ENCODE measurements around the gene SH3GL3.

The SH3GL3 gene

DNA sequence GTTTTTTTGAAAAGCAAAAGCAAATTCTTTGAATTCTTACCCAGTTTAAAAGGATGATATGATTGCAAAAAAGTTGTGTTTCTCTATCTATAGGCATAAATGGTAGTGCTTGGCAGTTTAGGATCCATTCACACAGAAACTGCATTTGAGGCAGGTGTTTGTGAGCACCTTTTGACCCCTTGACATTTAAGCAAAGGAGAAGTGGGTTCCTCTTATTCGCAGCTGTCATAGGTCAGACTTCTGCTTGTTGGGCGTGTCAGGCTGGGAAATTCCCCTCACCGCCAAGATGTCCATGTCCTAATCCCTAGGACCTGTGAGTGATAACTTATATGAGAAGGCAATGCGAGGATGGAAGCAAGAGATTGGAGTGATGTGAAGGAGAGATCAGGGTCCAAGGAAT lies 67.4 kb downstream of the SH3GL3 start:
- no peak for DNase-seq

DNA sequence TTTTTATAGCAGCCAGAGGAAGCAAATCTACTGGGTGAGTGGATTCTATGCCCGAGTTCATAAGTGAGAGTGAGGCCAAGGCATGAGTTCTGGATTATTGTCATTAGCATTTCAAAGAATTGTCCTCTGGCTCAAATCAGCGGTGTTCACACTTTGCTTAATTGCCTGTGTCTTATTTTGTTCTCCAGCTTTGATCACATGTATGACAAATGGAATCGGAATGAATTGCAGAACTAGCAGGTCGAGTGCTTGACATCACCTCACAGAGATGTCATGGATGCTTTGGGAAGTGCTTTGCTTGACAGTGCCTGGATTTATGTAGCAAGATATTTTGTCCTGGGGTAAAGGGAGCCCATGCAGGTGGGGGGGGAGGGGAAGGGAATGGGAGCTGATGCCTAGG lies 68.0 kb downstream of the SH3GL3 start:
- no peak for DNase-seq

DNA sequence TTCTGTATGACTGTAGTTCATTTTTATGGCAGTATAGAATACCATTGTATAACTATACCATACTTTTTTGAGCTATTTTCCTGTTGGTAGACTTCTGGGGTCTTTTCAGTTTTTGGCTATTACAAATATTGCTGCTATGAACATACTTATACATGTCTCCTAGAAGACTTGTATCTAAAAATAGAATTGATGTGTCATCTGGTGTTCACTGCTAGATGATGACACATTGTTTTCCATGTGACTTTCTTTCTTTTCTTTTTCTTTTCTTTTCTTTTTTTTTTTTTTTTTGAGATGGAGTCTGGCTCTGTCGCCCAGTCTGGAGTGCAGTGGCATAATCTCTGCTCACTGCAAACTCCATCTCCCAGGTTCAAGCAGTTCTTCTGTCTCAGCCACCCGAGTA lies 69.8 kb downstream of the SH3GL3 start:
- DNase-seq: no peak

DNA sequence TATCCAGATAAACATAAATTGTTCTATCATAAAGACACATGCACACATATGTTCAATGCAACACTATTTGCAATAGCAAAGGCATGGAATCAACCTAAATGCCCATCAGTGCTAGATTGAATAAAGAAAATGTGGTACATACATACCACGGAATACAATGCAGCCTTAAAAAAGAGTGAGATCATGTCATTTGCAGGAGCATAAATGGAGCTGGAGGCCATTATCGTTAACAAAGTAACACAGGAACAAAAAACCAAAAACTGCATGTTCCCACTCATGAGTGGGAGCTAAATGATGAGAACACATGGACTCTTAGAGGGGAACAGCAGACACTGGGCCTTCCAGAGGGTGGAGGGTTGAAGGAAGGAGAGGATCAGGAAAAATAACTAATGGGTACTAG lies 79.2 kb downstream of the SH3GL3 start:
- DNase-seq: no peak

DNA sequence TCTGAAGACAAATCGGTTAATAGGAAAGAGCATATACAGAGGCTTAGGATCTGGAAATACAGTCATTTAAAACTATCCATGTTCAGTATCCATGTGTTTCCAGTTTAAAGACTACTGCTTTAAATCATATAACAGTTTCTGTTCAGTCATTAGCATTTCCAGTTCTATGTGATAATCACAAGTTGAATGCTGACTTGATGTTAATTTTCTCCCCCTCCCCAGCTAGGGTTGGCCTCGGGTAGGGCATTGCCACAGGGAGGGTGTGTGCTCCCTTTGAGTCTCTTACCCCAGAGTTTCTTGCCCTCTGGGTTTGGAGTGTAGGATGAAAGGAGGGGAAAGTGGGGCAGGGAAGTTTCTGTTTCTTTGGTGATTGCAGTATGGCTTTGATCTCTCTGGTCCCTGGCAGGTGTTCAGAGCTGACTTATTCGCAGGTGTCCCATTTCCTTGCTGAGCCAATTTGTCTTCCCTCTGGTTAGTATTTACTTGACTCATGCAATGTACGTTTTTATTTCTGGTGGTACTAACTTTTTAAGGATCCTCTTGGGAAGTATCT lies 86.3 kb downstream of the SH3GL3 start:
- DNase-seq: no peak

DNA sequence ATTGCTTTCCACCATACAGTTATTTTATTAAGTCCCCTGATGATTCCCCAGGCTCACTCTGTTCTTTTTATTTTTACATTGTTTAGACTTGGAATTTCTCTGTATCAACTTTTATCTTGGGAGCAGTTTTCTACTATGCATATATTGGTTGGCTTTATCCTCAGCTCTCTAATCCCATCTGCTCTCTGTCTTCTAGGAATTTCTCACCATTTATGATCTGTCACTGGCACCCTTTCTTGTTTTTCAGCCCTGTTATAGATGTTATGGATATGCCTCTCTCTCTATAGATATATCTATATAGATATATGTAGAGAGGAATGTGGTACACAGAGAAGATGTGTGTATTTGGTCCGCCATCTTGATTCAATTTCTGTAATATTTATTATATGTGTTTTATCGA lies 90.5 kb downstream of the SH3GL3 start:
- no peak for DNase-seq

DNA sequence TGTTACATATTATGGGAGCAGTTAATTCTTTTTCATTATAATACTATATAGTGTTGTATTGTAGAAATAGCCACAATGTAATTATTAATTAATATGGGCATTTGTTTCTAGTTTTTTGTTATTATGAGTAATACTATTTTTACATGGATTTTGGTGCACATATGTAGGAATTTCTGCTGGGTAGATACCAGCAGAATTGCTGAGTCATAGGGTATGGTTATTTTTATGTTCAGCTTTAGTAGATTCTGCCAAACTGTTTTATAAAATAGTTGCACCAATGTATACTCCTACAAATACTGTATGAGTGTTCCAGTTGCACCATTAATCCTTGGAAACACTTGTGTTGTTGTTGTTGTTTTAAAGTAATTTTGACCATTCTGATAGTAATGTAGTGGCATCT lies 91.5 kb downstream of the SH3GL3 start:
- no peak for DNase-seq

DNA sequence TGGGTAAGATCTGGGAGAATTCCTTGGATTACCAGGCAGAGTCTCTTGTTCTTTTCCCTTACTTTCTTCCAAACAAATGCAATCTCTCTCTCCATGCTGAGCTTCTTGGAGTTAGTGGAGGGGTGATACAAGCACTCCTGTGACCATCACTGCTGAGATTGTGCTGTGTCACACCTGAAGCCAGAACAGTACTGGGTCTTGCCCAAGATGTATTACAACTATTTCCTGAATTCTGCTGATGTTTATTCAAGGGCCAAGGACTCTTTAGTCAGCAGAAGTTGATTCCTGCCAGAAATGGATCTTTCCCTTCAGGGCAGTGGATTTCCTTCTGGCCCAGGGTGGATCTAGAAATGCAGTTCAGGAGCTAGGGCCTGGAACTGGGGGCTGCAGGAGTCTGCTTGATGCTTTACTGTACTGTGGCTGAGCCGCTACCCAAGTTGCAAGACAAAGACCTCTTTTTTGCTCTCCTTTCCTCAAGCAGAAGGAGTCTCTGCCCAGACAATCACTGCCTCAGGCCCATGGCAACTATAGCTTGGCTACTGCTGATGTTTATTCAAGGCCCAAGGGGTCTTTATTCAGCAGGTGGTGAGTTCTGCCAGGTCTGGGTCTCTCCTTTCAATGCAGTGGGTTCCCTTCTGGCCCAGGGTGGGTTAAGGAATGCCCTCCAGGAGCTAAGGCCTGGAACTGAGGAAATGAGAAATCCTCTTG lies 98.8 kb downstream of the SH3GL3 start:
- no peak for DNase-seq

DNA sequence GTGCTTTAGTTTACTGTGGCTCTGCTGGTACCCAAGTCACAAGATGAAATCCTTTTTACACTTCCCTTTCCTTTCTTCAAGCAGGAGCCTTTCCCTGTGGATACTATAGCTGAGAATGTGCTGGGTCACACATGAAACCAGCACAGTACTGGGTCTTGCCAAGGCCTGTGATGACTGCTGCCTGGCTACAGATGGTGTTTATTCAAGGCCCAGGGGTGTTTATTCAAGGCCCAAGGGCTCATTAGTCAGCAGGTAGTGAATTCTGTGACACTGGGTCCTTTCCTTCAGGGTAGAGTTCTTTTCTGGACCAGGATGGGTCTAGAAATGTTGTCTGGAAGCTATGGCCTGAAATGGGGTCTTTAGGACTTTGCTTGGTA lies 99.4 kb downstream of the SH3GL3 start:
- no peak for DNase-seq

DNA sequence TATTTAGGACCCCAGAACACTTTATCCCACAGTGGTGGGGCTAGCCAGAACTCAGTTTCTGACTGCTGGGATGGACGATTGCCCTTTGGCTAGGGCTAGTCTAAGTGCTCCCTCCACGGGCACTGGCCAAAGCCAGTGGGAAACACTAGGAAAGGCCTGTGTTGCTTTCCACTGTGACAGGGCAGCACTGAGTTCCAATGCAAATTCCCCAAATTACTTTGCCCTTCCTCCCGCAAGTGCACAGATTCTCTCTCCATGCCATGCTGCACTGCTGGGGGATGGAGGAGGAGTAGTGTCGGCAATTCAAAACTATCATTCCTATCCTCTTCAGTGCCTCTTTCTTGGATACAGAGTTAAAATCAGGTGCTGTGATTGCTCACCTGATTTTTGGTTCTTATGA lies 100.0 kb downstream of the SH3GL3 start:
- no peak for DNase-seq

DNA sequence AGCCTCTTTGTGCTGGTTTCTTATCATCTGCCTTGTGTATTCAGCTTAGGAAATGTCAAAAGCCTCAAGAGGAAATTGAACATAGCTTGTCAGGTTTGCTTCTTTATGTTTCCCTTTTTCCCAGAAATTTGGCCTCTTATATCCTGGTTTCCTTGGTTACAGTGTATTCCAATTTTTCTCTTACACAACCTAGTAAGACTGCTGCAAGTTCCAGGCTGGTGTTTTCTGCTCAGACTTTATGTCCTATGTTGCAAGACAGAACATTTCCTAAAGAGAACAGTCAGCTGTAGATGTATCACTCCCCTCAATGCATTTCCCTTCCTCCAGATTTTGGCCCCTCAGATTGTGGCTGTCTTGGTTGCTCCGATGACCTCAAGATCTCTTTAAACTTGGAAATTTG lies 102.5 kb downstream of the SH3GL3 start:
- DNase-seq: no peak

DNA sequence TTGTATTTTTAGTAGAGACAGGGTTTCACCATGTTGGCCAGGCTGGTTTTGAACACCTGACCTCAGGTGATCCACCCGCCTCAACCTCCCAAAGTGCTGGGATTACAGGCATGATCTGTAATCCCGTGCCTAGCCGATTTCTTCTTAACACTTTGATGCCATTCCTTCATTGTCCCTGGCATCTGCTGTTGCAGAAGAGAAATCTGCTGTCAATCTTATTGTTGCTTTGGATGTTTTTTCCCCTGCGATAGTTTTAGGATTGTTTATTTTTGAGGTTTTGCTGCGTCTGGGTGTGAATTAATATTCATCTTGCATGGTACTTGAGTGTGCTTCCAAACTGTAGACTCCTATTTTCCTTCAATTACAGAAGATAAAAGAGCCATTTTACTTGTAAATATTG lies 107.4 kb downstream of the SH3GL3 start:
- DNase-seq: no peak

DNA sequence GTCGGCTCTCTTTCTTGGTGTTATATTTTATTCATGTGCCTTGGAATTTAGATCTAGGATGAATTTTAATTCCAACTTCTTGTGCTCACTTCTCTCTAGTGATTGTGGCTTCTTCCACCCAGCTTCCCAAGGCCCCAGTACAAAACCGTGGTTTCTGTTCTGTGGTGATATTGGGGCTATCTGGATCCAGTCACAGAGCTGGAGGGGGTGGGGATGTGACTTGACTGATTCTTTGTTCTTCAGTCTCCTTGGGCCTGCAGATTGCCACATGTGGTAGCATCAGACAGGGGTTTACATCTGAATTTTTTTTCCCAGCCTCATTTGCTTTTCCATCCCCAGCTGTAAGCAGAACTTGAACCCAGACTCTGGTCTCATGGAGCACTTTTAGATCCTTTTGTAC lies 108.2 kb downstream of the SH3GL3 start:
- no peak for DNase-seq

DNA sequence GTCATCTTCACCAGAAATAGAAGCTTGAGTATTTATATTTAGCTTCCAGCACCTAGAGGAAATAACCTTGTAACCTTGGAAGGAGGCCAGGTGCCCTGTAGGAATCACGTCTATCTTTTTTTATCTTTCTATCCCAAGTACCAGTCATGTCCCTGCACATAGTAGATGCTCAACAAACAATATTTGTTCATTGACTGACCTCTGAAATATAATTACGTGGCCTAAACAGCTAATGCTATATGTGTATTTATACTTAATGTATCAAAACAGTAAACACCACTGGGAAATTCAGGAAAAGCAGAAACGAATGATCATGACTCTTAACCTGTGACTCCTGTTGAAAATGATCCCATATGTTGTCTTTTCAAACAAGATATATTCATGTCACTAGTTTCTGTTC lies 108.9 kb downstream of the SH3GL3 start:
- DNase-seq: no peak

DNA sequence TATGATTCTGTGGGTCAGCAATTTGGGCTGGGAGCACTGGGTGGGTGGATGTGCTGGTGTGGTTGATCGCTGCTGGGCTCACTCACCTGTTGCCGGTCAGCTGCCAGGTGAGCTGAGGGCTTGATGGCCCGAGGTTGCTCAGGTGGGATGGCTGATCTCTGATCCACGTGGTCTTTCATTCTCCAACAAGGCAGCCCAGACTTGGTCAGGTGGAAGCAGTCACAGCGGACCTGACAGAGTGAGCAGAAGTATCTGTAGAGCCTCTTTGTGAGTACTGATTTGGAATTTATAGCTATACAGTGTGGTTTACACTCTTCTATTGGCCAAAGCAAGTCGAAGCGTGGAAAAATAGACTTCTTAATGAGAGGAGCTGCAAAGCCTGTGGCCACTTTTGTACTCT lies 109.6 kb downstream of the SH3GL3 start:
- DNase-seq: no peak

DNA sequence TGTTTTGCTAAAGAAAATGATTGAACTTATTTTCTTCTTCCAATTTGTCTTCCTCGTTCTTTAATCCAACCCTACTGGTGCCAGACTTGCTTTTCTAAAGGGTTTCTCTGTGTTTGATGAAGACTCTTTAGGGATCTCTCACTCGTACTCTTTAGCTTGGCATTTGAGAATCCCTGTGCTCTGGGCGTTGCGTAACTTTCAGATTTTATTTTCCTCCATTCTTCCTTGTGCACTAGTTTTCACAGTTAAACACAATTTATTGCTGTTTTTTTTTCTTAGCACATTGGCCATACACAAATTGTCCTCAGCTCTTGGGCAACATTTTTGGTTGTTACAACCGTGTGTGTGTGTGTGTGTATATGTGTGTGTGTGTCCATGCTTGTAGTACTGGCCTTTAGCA lies 111.0 kb downstream of the SH3GL3 start:
- DNase-seq: no peak

DNA sequence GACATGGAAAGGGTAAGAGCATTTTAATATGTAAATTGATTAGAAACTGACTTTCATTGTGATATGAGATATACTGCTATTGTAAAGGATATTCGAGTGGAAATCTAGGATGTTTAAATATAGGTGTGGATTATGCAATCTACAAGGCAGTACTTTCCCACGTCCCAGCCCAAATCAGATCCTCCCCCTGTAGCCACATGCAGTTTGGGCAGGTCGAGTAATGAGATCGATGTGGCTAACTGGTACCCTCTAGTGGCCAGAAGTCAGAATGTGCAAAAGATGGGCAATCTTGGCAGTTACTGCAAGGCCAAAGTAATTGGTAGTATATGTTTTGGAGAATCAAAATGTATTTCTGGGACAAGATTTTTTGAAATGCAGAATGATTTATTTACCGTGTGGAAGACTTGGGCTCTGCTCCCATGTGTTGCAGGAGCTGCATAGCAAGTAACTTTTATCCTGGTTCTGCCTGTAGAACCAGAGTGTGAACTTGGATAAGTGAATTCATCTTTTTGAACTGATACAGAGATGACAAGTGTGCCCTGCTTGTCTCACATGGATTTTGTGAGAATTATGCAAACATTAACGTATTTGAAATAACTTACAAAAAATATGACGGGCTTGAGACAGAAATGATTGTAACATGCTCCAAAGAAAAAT lies 112.3 kb downstream of the SH3GL3 start:
- DNase-seq: peak; percentile 14

DNA sequence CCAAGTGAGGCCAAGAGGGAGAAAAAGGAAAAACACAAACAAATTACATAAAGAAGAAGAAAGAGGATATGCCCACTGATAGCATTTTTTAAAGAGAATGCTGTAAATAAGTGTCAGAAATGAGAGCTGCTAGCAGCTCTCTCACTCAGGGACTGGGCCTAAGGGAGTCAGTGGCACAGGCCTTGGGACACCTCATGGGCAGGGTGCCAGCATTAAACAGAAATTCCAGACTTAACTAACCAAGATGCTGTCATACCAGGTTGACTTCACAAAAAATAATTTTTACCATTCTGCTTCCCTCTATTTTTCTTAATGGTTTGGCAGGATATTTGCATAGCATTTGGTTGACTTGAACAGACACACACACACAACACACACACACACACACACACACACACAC lies 114.5 kb downstream of the SH3GL3 start:
- DNase-seq: no peak

DNA sequence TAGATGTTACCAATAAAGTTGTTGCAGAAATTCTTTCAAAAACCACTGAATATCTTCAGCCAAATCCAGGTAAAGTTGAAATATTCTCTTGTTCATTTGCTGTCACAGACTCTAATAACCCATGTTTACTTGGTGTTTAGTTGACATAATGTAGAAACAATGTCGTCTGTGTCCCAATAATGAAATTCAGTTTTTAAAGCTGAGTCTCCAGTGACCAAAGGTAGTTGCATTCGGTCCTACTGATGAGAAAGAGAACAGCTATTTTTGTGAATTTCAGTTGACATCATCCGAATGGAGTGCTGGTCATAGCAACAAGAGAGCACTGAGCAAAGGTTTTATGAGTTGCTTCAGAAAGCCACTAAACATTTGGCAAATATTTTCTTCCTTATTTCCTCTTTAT lies 118.0 kb downstream of the SH3GL3 start:
- DNase-seq: no peak

DNA sequence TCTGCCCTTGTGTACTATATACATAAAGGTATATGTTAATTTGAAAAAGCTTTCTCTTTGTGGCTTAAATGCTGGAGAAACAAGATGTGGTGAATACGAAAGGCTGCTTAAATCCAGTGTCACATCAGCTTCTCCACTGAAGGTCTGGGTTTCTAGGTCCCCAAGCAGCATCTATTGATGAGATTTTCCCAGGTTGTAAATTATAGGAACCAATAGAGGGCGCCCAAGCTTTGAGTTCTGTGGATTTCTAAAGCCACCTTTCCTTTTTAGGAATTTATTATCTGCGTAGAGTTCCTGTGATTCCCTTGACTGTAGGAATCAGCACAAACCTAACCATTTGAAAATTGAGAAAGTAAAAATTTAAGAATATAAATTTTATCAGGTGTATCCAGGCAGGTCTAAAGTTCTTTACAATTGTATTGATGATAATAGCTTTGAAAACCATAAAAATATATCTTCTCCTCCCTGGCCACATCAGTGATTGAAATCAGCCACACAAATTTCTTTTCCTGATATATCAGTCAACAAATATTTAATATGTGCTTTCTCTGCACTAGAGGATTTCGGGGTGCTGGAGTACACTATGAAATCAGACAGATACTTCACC lies 118.5 kb downstream of the SH3GL3 start:
- DNase-seq: peak; percentile 10

DNA sequence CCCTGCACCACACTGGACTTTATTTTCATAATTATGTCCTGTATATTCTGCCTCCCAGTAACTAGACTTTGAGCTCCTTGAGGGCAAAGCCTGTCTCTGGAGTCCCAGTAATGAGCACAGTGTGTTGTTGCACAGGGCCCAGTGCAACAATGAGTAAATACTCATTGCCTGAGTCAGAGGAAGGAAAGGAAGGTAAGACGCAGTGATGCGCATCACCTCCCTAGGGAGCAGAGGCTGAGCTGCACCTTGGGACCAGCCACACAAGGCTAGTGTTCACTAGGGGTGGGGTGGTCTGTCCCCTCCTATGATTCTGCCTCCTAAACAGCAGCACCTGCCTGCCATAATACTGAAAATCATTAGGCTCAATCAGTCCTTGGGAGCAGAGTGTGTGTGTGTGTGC lies 120.2 kb downstream of the SH3GL3 start:
- no peak for DNase-seq

DNA sequence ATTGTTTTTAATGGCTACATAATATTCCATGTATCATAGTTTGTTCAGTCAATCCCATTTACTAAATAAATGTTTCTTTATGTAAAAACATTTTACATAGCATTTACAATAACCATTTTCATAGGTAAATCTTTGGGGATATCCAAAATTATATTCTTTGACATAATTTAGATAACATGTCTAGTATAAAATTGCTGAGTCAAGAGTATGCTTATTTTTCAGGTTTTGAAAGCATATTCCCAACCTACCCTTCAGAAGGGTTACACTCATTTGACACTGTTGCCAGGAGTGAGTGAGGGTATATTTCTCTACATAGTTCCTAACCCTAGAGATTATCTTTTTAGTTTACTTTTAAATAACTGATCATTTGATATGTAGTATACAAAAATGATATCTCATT lies 122.2 kb downstream of the SH3GL3 start:
- DNase-seq: no peak

DNA sequence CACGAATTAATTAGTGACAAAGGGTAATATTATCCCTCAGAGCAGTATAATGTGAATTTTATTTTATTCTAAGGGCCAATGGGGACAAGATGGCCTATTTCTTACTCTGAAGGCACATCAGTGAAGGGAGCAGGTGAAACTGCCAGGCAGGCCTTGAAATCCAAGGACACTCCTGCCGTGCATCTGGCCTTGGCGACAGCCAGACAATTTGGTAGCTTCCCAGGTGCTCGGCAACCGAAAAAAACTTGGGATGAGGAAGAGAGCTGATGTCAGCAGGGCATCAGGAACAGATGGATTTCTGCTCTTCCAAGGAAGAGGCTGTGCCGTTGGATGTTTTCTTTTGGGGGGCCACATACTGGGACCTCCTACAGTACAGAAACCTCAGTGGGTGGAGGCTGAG lies 123.6 kb downstream of the SH3GL3 start:
- DNase-seq: no peak

Data from NCI-H1092 treated with DMSO at 0.1 percent for 48 hours (cell line).